ENCODE results near the gene PKIB.

DNA sequence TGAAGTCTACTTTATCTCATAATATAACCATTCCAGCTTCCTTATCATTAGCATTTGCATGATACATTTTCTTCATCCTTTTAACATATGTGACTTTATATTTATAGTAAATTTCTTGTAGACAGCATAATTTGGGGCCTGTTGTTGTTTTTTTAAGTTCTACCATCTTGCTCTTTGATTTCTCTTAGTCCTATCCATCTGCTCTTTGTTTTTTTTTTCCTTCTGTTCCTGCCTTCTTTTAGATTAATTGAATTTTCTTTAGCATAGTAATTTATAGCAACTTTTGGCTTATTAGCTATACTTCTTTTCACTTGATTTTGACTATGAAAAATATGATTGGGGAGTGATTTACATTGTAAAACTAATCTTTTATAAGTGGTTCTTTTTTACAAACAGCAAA, 150.1 kb downstream of the PKIB start:
- TF ChIP-seq BHLHE40 (IDR thresholded peaks at IDR 0.05; ENCODE audit: borderline replicate concordance in 1 of 2, low read depth in 2 of 2, low read length in 1 of 2): no peak
- no peak for TF ChIP-seq SMAD1 (IDR thresholded peaks at IDR 0.05; ENCODE audit: low read depth, partially characterized antibody)
- no peak for TF ChIP-seq POLR2A (IDR thresholded peaks at IDR 0.05; ENCODE audit: low read depth, low read length)

Measured in GM12878 (cell line).